ENCODE data around the gene PEX3.

The PEX3 gene

DNA sequence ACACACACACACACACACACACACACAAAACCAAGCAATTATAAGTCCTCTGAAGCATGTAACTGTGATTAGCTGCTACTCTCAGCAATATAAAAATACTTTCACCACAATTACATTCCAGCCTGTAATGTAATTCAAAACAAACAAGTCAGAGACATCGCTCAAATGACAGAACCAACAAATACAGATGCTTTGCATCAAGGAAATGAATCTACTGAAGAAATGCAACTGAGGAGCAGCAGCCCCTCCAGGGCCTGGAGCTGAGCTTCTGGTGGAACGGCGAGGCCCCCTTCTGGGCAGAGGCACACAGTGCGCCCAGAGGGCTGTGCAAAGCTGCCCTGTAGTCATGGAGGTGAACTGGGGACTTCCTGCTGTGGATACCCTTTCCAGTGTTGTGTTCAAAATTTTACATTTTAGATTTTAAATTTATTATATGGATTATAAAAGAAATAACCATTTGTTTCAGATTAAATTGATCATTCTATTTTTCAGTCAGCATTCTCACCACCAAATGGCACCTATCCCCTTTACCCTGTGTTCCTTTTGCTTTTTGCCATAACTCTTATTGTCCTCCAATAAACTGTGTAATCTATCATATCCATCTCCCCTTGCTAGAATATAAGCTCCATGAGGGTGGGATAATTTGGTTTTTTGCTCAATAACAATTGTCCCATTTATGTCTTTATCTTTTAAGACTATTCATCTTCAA is 23.3 kb upstream of the PEX3 start:
- H3K4me3 ChIP-seq (ENCODE audit: low read depth, low read length): no peak overlapping the region
- peak; percentile 87 for DNase-seq (ENCODE audit: low read depth, low spot score)
- peak; percentile 99 for TF ChIP-seq CTCF (IDR thresholded peaks at IDR 0.05; ENCODE audit: low read depth, low read length)
- in situ Hi-C loops (cut with HindIII; ENCODE audit: low sequenced_read_pairs): no loop called here

DNA sequence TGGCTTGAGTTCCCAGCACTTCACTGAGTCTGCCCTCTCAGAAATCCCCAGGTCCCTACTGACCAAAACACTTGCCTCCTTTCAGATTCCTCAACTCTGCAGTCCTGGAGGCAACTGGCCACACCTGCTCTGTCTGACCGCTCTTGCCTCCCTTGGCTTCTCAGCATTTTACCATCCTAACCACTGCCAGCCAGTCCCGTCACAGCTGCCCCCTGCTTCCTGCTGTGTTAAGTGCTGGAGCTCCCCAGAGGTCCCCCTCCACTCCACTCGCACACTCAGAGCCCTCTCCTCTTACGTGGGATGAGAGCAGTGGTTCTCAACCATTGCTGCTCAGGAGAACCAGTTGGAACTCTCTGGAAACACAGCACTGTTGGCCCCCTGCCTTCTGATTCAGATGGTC is 20.6 kb upstream of the PEX3 start:
- no peak for TF ChIP-seq CTCF (IDR thresholded peaks at IDR 0.05; ENCODE audit: low read depth, low read length)
- in situ Hi-C loops (cut with HindIII; ENCODE audit: low sequenced_read_pairs): no loop called here
- no peak overlapping the region for H3K4me3 ChIP-seq (ENCODE audit: low read depth, low read length)
- no peak for DNase-seq (ENCODE audit: low read depth, low spot score)

- DNase-seq (ENCODE audit: low read depth, low spot score): no peak
- H3K4me3 ChIP-seq (ENCODE audit: low read depth, low read length): no peak overlapping the region
- in situ Hi-C loops (cut with HindIII; ENCODE audit: low sequenced_read_pairs): no loop called here
- TF ChIP-seq CTCF (IDR thresholded peaks at IDR 0.05; ENCODE audit: low read depth, low read length): no peak
Measured at GRCh38 chr6:143431226-143431625, 19.4 kb upstream of the PEX3 start.

DNA sequence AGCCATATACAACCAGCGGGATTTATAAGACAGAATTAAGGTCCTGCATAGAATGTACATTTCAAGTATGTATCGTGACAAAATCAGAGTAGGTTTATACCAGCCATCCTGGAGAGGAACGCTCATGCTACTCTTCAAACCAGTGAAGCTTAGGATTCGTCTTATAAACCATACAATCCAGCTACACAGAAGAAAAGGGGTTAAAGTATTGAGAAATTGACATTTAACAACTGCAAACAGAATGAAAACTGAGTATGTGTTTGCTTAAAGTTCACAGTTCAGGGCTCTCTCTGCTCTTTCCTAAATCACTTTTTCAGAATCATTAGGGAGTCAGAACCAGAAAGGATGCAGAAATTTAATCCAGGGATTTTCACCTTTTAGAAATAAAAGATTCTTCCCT is 18.0 kb upstream of the PEX3 start:
- in situ Hi-C loops (cut with HindIII; ENCODE audit: low sequenced_read_pairs): no loop called here
- TF ChIP-seq CTCF (IDR thresholded peaks at IDR 0.05; ENCODE audit: low read depth, low read length): no peak
- no peak overlapping the region for H3K4me3 ChIP-seq (ENCODE audit: low read depth, low read length)
- no peak for DNase-seq (ENCODE audit: low read depth, low spot score)

DNA sequence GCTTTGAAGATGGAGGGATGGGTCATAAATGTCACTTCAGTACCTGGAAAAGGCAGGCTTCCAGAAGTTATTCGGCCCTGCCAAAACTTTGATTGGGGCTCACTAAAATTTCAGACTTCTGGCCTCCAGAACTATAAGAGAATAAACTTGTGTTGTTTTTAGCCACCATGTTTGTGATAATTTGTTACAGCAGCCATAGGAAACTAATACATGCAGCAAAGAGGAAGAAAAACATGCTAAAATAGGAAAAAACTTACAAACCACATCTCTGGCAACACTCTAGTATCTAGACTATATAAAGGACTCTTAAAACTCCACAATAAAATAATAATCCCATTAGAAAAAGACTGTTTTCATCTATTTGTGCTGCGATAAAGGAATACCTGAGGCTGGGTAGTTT is 9.6 kb upstream of the PEX3 start:
- TF ChIP-seq CTCF (IDR thresholded peaks at IDR 0.05; ENCODE audit: low read depth, low read length): no peak
- no peak for DNase-seq (ENCODE audit: low read depth, low spot score)
- no peak overlapping the region for H3K4me3 ChIP-seq (ENCODE audit: low read depth, low read length)
- in situ Hi-C loops (cut with HindIII; ENCODE audit: low sequenced_read_pairs): no loop called here

DNA sequence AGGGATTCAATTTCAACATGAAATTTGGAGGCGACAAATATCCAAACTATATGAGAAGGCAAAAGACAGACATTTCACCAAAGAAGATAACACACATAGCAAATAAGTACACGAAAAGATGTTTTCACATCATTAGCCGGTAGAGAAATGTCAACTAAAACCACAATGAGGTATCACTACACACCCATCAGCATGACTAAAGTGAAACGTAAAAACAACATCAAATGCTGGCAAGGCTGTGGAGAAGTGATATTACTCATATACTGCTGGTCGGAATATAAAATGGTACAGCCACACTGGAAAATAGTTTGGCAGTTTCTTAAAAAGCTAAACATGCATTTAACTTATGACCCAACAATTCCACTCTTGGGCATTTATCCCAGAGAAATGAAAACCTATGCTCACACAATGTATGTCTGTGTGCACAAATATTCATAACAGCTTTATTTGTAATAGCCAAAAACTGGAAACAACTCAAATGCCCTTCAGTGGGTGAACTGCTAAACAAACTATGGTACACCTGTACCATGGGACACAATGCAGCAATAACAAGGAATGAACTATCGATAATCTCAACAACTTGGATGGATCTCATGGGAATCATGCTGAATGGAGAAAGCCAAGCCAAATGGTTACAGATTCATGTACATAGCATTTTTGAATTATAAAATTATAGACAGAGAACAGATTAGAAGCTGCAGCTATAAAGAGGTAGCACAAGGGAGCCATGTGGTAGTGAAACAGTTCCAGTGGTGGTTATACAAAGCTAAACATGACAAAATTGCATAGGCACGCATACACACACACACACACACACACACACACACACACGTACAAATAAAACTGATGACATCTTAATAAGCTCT is 8.7 kb upstream of the PEX3 start:
- H3K4me3 ChIP-seq (ENCODE audit: low read depth, low read length): no peak overlapping the region
- in situ Hi-C loops (cut with HindIII; ENCODE audit: low sequenced_read_pairs): no loop called here
- no peak for TF ChIP-seq CTCF (IDR thresholded peaks at IDR 0.05; ENCODE audit: low read depth, low read length)
- peak; percentile 64 for DNase-seq (ENCODE audit: low read depth, low spot score)
